Ectodermal cell (in vitro differentiated cells): ENCODE results near the gene WAS.

ENCODE experiments used
- H3K27ac ChIP-seq: 2 replicates; pipeline ENCODE4 v1.7.0; 2013; ENCODE audit warnings: mild to moderate bottlenecking, low read depth, low read length; ENCODE audit not compliant: insufficient read depth, poor library complexity, severe bottlenecking
- H3K27me3 ChIP-seq: 2 replicates; pipeline ENCODE4 v1.7.0; 2013; ENCODE audit warnings: mild to moderate bottlenecking, low read length; ENCODE audit not compliant: insufficient read depth, control insufficient read depth, poor library complexity, severe bottlenecking
- H3K36me3 ChIP-seq: one replicate; pipeline ENCODE4 v1.7.0; 2013; ENCODE audit warnings: low read length; ENCODE audit not compliant: control insufficient read depth, insufficient read depth
- H3K4me1 ChIP-seq: one replicate; pipeline ENCODE4 v1.7.0; 2013; ENCODE audit warnings: low read length; ENCODE audit not compliant: control insufficient read depth, insufficient read depth
- H3K4me3 ChIP-seq: 2 replicates; pipeline ENCODE4 v1.7.0; 2013; ENCODE audit warnings: low read depth, low read length, control low read depth; ENCODE audit not compliant: insufficient read depth
- H3K9me3 ChIP-seq: 2 replicates; pipeline ENCODE4 v1.7.0; 2013; ENCODE audit warnings: mild to moderate bottlenecking, low read length, moderate library complexity; ENCODE audit not compliant: control insufficient read depth
- WGBS, 2 experiments: methylation state at CpG; one replicate each; pipeline ENCODE4 v1.1.7; 2013; ENCODE audit warnings: missing lambda C conversion rate in 2 of 2; 5-methylcytosine and 5-hydroxymethylcytosine counted together

Gene WAS

GRCh38 chrX:48705871-48706270, 22.3 kb downstream of the WAS start:
- Histone ChIP-seq H3K27ac (no peak overlapping the region), H3K9me3 (no peaks in the 10 kb centered on the region), H3K4me1 (no peaks in the 10 kb centered on the region), H3K36me3 (no peaks in the 10 kb centered on the region), H3K27me3 (no peaks in the 10 kb centered on the region), H3K4me3 (no peak overlapping the region)
- 95 to 96% methylated on average over 12 of the region's 12 CpGs for WGBS, 2 experiments

GRCh38 chrX:48709522-48710112, 26.0 kb downstream of the WAS start:
- H3K36me3 ChIP-seq, result no peaks in the 10 kb centered on the region
- 94 to 97% methylated on average over 7 of the region's 7 CpGs for WGBS, 2 experiments
- no peaks in the 10 kb centered on the region for H3K27me3 ChIP-seq

GRCh38 chrX:48711162-48711928, 27.7 kb downstream of the WAS start:
- WGBS, 2 experiments, result 83 to 86% methylated on average over 9 of the region's 9 CpGs
- no peak overlapping the region for H3K27ac ChIP-seq
- no peaks in the 10 kb centered on the region for H3K36me3 ChIP-seq
- H3K4me1 ChIP-seq, result no peaks in the 10 kb centered on the region
- H3K4me3 ChIP-seq, result no peak overlapping the region
- no peaks in the 10 kb centered on the region for H3K27me3 ChIP-seq
- no peaks in the 10 kb centered on the region for H3K9me3 ChIP-seq

More at GRCh38 chrX:48709522-48710112, 26.0 kb downstream of the WAS start:
- Histone ChIP-seq H3K4me1 (no peaks in the 10 kb centered on the region), H3K9me3 (no peaks in the 10 kb centered on the region), H3K4me3 (no peak overlapping the region), H3K27ac (no peak overlapping the region)

- H3K4me1 ChIP-seq, result no peaks in the 10 kb centered on the region
- H3K27me3 ChIP-seq, result no peaks in the 10 kb centered on the region
- H3K27ac ChIP-seq, result no peak overlapping the region
- H3K4me3 ChIP-seq, result no peak overlapping the region
- no peaks in the 10 kb centered on the region for H3K36me3 ChIP-seq
- H3K9me3 ChIP-seq, result no peaks in the 10 kb centered on the region
- 91% methylated on average over 7 of the region's 7 CpGs for WGBS, 2 experiments
Measured at GRCh38 chrX:48711929-48712505, 28.4 kb downstream of the WAS start.

DNA sequence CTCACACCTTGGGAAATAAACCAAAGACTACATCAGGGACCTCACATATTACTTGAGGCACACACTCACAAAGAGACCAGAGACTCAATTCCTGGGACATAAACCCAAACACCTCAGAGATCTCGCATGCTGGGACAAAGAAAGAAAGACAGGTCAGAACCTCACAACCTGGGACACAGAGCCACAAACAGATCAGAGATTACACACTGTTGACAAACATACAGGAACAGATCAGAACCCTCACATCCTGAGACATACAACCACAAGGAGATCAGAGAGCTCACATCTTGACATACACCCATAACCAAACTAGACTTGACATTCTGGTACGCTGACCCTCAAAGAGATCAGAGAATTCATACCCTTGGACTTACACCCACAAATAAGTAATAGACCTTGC, 30.2 kb downstream of the WAS start:
- H3K4me1 ChIP-seq, result no peaks in the 10 kb centered on the region
- H3K4me3 ChIP-seq, result no peak overlapping the region
- H3K27ac ChIP-seq, result no peak overlapping the region
- 91 to 93% methylated on average over 2 of the region's 2 CpGs for WGBS, 2 experiments
- no peaks in the 10 kb centered on the region for H3K27me3 ChIP-seq
- H3K9me3 ChIP-seq, result no peaks in the 10 kb centered on the region
- no peaks in the 10 kb centered on the region for H3K36me3 ChIP-seq

DNA sequence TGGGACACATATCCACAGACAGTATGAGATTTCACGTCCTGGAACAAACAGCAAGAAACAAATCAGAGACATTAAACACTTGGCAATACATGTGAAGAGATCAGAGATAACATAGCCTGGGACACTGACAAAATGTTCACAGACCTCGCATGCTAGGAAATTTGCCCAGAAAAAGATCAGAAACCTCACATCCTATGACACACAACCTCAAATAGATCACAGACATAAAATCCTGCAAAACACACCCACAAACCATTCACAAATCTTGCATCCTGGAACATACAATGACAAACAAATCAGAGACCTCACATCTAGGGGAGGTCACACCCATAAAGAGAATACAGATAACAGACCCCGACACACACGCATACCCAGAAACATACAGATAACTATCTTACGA, 31.0 kb downstream of the WAS start:
- Histone ChIP-seq H3K4me3 (no peak overlapping the region), H3K9me3 (no peaks in the 10 kb centered on the region), H3K27me3 (no peaks in the 10 kb centered on the region), H3K4me1 (no peaks in the 10 kb centered on the region), H3K27ac (no peak overlapping the region), H3K36me3 (no peaks in the 10 kb centered on the region)
- WGBS, 2 experiments, result 93% methylated on average over 5 of the region's 5 CpGs

- 91 to 95% methylated on average over 2 of the region's 2 CpGs for WGBS, 2 experiments
- no peak overlapping the region for H3K4me3 ChIP-seq
- H3K9me3 ChIP-seq, result no peaks in the 10 kb centered on the region
- H3K4me1 ChIP-seq, result no peaks in the 10 kb centered on the region
- no peak overlapping the region for H3K27ac ChIP-seq
- H3K27me3 ChIP-seq, result no peaks in the 10 kb centered on the region
- no peaks in the 10 kb centered on the region for H3K36me3 ChIP-seq
Measured at GRCh38 chrX:48715072-48715471, 31.5 kb downstream of the WAS start.

- no peak overlapping the region for H3K27ac ChIP-seq
- H3K27me3 ChIP-seq, result no peaks in the 10 kb centered on the region
- H3K4me3 ChIP-seq, result no peak overlapping the region
- no peaks in the 10 kb centered on the region for H3K36me3 ChIP-seq
- 79 to 91% methylated on average over 3 to 4 of the region's 4 CpGs for WGBS, 2 experiments
- H3K4me1 ChIP-seq, result no peaks in the 10 kb centered on the region
- no peaks in the 10 kb centered on the region for H3K9me3 ChIP-seq
Measured at GRCh38 chrX:48715876-48716502, 32.4 kb downstream of the WAS start.

GRCh38 chrX:48719958-48720357, 36.4 kb downstream of the WAS start:
- Histone ChIP-seq H3K9me3 (no peaks in the 10 kb centered on the region), H3K4me3 (no peak overlapping the region), H3K4me1 (no peaks in the 10 kb centered on the region), H3K27me3 (no peaks in the 10 kb centered on the region), H3K27ac (no peak overlapping the region), H3K36me3 (no peaks in the 10 kb centered on the region)
- 79 to 90% methylated on average over 2 of the region's 2 CpGs for WGBS, 2 experiments

DNA sequence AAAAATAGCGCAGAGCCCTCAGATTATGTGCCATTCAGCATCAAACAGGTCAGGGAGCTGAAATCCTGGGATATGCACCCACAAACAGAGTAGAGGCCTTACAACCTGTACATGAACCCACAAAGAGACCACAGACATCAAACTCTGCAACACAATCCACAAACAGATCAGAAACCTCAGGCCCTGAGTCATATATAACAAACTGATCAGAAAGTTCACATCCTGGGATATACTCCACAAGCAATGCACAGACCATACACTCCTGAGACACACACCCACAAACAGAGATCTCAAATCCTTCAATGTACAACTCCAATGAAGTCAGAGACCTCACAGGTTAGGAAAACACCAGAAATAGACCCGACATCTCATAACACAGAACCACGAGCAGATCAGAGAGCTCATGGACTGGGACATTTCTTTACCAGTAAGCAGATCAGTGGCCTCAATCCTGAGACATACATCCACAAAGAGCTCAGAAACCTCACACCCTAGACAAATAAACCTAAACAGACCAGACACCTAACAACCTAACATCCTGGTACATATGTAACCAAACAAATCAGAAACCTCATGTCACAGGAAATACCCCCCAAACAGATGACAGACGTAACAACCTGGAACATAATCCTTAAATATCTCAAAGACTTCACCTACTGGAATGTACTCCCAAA, 37.1 kb downstream of the WAS start:
- H3K27ac ChIP-seq, result no peak overlapping the region
- no peaks in the 10 kb centered on the region for H3K9me3 ChIP-seq
- no peaks in the 10 kb centered on the region for H3K36me3 ChIP-seq
- no peaks in the 10 kb centered on the region for H3K27me3 ChIP-seq
- H3K4me3 ChIP-seq, result no peak overlapping the region
- 89 to 90% methylated on average over 4 of the region's 4 CpGs for WGBS, 2 experiments
- H3K4me1 ChIP-seq, result no peaks in the 10 kb centered on the region
